ENCODE measurements around the gene KRT14. TPM values are rescaled to one million over a fixed set of nuclear protein-coding genes. Genes with fewer than 3 reads are reported as not detected.
"Not testable (repeated sequence)": the region's sequence is repeated elsewhere in the genome, so short reads cannot be mapped to it uniquely, and the experiment has no call there.

KRT14 gene
- total RNA-seq, 5 donors from 2014 or later (not counting 1 experiment from before 2014, with no cell fraction given), result not detected

GRCh38 chr17:41614767-41615166, 28.1 kb upstream of the KRT14 start:
- H3K27ac ChIP-seq (ENCODE audit: low read length); H3K4me1 Mint-ChIP-seq; H3K36me3 ChIP-seq (ENCODE audit: control insufficient read depth in 2 of 2, extremely low read depth in 1 of 2, insufficient read depth in 1 of 2, low read length in 1 of 2); H3K36me3 Mint-ChIP-seq; H3K9me3 Mint-ChIP-seq; POLR2A ChIA-PET; H3K27ac Mint-ChIP-seq; DNase-seq; H3K9me3 ChIP-seq; CTCF ChIA-PET; H3K4me3 Mint-ChIP-seq; ATAC-seq (replicated peaks in 1 of 4); H3K4me1 ChIP-seq (ENCODE audit: control insufficient read depth in 1 of 2, extremely low read depth in 1 of 2, insufficient read depth in 2 of 2, low read length in 2 of 2); H3K4me3 ChIP-seq (ENCODE audit: control insufficient read depth in 1 of 2, extremely low read depth in 1 of 2, low read length in 1 of 2): not testable (repeated sequence)
- H3K27me3 ChIP-seq (replicated peaks in 1 of 2; ENCODE audit: control insufficient read depth in 2 of 2, extremely low read depth in 1 of 2, insufficient read depth in 2 of 2, low read length in 1 of 2), result peaks cover 0 to 43% of the 10 kb centered on the region in 2 experiments
- WGBS (ENCODE audit: insufficient coverage), result 51% methylated on average over 7 of the region's 9 CpGs
- peaks cover 10 to 34% of the 10 kb centered on the region in 2 donors for H3K27me3 Mint-ChIP-seq

GRCh38 chr17:41614098-41614497, 27.4 kb upstream of the KRT14 start:
- CTCF ChIA-PET, result interaction anchor here in 1 of 2 donors (0.6 kb wide), 1 partner anchor 34 kb away, joined by 4 read pairs; no protein-coding TSS in a partner anchor

GRCh38 chr17:41613277-41614082, 26.8 kb upstream of the KRT14 start:
- H3K4me3 ChIP-seq (ENCODE audit: control insufficient read depth in 1 of 2, extremely low read depth in 1 of 2, low read length in 1 of 2), result no peak overlapping the region
- Mint-ChIP-seq H3K27ac (no peak overlapping the region), H3K36me3 (no peaks in the 10 kb centered on the region), H3K4me1 (no peaks in the 10 kb centered on the region), H3K9me3 (no peaks in the 10 kb centered on the region), H3K4me3 (no peak overlapping the region), H3K27me3 (peaks cover 20 to 37% of the 10 kb centered on the region in 2 donors)
- no peaks in the 10 kb centered on the region for H3K9me3 ChIP-seq
- ATAC-seq (replicated peaks in 1 of 4) (no peak), DNase-seq (no peak)
- POLR2A ChIA-PET, result no interaction called here
- H3K27me3 ChIP-seq (replicated peaks in 1 of 2; ENCODE audit: control insufficient read depth in 2 of 2, extremely low read depth in 1 of 2, insufficient read depth in 2 of 2, low read length in 1 of 2), result peaks cover 0 to 42% of the 10 kb centered on the region in 2 experiments
- 84% methylated on average over 9 of the region's 11 CpGs for WGBS (ENCODE audit: insufficient coverage)
- no peak overlapping the region for H3K27ac ChIP-seq (ENCODE audit: low read length)
- H3K36me3 ChIP-seq (ENCODE audit: control insufficient read depth in 2 of 2, extremely low read depth in 1 of 2, insufficient read depth in 1 of 2, low read length in 1 of 2), result no peaks in the 10 kb centered on the region
- no peaks in the 10 kb centered on the region for H3K4me1 ChIP-seq (ENCODE audit: control insufficient read depth in 1 of 2, extremely low read depth in 1 of 2, insufficient read depth in 2 of 2, low read length in 2 of 2)
- CTCF ChIA-PET, result interaction anchor here in 1 of 2 donors (0.6 kb wide), 1 partner anchor 35 kb away, joined by 4 read pairs; no protein-coding TSS in a partner anchor

More at GRCh38 chr17:41614098-41614497, 27.4 kb upstream of the KRT14 start:
- Histone ChIP-seq H3K4me3 (ENCODE audit: control insufficient read depth in 1 of 2, extremely low read depth in 1 of 2, low read length in 1 of 2) (no peak overlapping the region), H3K9me3 (no peaks in the 10 kb centered on the region), H3K27ac (ENCODE audit: low read length) (no peak overlapping the region), H3K27me3 (replicated peaks in 1 of 2; ENCODE audit: control insufficient read depth in 2 of 2, extremely low read depth in 1 of 2, insufficient read depth in 2 of 2, low read length in 1 of 2) (peaks cover 0 to 44% of the 10 kb centered on the region in 2 experiments), H3K4me1 (ENCODE audit: control insufficient read depth in 1 of 2, extremely low read depth in 1 of 2, insufficient read depth in 2 of 2, low read length in 2 of 2) (no peaks in the 10 kb centered on the region), H3K36me3 (ENCODE audit: control insufficient read depth in 2 of 2, extremely low read depth in 1 of 2, insufficient read depth in 1 of 2, low read length in 1 of 2) (no peaks in the 10 kb centered on the region)
- no peaks in the 10 kb centered on the region for H3K36me3 Mint-ChIP-seq
- H3K27me3 Mint-ChIP-seq, result peaks cover 15 to 35% of the 10 kb centered on the region in 2 donors
- 64% methylated on average over 3 of the region's 5 CpGs for WGBS (ENCODE audit: insufficient coverage)
- H3K4me1 Mint-ChIP-seq, result no peaks in the 10 kb centered on the region
- no peak overlapping the region for H3K4me3 Mint-ChIP-seq
- DNase-seq (no peak), ATAC-seq (replicated peaks in 1 of 4) (no peak)
- no peak overlapping the region for H3K27ac Mint-ChIP-seq
- H3K9me3 Mint-ChIP-seq, result no peaks in the 10 kb centered on the region
- POLR2A ChIA-PET, result no interaction called here

DNA sequence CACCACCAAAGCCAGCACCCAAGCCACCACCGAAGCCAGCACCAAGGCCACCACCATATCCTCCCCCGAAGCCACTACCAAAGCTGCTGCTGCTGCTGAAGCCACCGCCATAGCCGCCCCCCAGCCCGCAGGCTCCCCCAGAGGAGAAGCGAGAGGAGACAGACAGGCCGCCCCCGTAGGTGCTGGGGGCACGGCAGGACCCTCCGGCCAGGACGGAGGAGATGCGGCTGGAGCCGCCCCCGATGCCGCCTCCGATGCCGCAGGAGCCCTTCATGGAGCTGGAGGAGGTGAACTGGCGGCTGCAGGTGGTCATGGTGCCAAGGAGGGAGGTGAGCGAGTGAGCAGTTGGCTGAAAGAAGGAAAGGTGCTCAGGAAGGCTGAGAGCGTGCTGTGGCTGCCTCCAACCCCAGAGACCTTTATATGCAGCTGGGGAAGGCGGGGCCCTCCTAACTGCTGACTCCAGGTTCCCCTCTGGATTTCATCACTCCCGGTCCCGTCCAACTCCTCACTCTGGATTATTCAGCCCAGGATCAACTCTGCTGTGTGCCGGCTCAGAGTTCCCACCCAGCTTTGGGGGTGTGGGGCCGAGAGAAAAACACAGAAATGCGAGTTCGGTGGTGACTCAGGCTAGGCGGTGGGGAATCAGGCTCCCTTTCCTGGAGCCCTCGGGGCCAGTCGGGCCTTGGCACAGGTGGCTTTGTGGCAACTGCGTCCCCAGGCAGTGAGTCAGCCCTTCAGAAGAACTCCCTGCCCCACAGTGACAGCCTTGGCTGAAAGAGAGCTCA, 25.9 kb upstream of the KRT14 start, which contains the start of gene KRT16:
TSS of gene KRT16 (minus strand) at position 392 of the 785 bp plus-strand sequence. CDS start at position 313, 79 bp downstream.
- H3K4me1 Mint-ChIP-seq; H3K4me3 Mint-ChIP-seq; H3K9me3 ChIP-seq; CTCF ChIA-PET; H3K9me3 Mint-ChIP-seq; H3K27ac Mint-ChIP-seq; H3K36me3 ChIP-seq (ENCODE audit: control insufficient read depth in 2 of 2, extremely low read depth in 1 of 2, insufficient read depth in 1 of 2, low read length in 1 of 2); H3K4me1 ChIP-seq (ENCODE audit: control insufficient read depth in 1 of 2, extremely low read depth in 1 of 2, insufficient read depth in 2 of 2, low read length in 2 of 2); H3K36me3 Mint-ChIP-seq; H3K4me3 ChIP-seq (ENCODE audit: control insufficient read depth in 1 of 2, extremely low read depth in 1 of 2, low read length in 1 of 2); ATAC-seq (replicated peaks in 1 of 4); POLR2A ChIA-PET; H3K27ac ChIP-seq (ENCODE audit: low read length); DNase-seq: not testable (repeated sequence)
- 81% methylated on average over 21 of the region's 31 CpGs for WGBS (ENCODE audit: insufficient coverage)
- H3K27me3 Mint-ChIP-seq, result peaks cover 20 to 35% of the 10 kb centered on the region in 2 donors
- peaks cover 0 to 35% of the 10 kb centered on the region in 2 experiments for H3K27me3 ChIP-seq (replicated peaks in 1 of 2; ENCODE audit: control insufficient read depth in 2 of 2, extremely low read depth in 1 of 2, insufficient read depth in 2 of 2, low read length in 1 of 2)

- peaks cover 9% of the 10 kb centered on the region for H3K36me3 Mint-ChIP-seq
- H3K4me1 Mint-ChIP-seq, result no peaks in the 10 kb centered on the region
- no peak for ATAC-seq (replicated peaks in 1 of 4)
- Histone ChIP-seq H3K4me3 (ENCODE audit: control insufficient read depth in 1 of 2, extremely low read depth in 1 of 2, low read length in 1 of 2) (no peak overlapping the region), H3K9me3 (peaks cover 2% of the 10 kb centered on the region), H3K27ac (ENCODE audit: low read length) (no peak overlapping the region), H3K36me3 (ENCODE audit: control insufficient read depth in 2 of 2, extremely low read depth in 1 of 2, insufficient read depth in 1 of 2, low read length in 1 of 2) (no peaks in the 10 kb centered on the region), H3K27me3 (replicated peaks in 1 of 2; ENCODE audit: control insufficient read depth in 2 of 2, extremely low read depth in 1 of 2, insufficient read depth in 2 of 2, low read length in 1 of 2) (peaks cover 0 to 20% of the 10 kb centered on the region in 2 experiments), H3K4me1 (ENCODE audit: control insufficient read depth in 1 of 2, extremely low read depth in 1 of 2, insufficient read depth in 2 of 2, low read length in 2 of 2) (no peaks in the 10 kb centered on the region)
- no peak overlapping the region for H3K4me3 Mint-ChIP-seq
- ChIA-PET POLR2A (no interaction called here), CTCF (no interaction called here)
- H3K9me3 Mint-ChIP-seq, result peaks cover 13 to 15% (median 14%) of the 10 kb centered on the region in 3 donors
- H3K27ac Mint-ChIP-seq, result no peak overlapping the region
- H3K27me3 Mint-ChIP-seq, result peaks cover 26 to 46% of the 10 kb centered on the region in 2 donors
- whole genome bisulfite sequencing (ENCODE audit: insufficient coverage), result 77% methylated on average over 24 of the region's 25 CpGs
- DNase-seq, result no peak
Observed at GRCh38 chr17:41610965-41611640, 24.4 kb upstream of the KRT14 start.

DNA sequence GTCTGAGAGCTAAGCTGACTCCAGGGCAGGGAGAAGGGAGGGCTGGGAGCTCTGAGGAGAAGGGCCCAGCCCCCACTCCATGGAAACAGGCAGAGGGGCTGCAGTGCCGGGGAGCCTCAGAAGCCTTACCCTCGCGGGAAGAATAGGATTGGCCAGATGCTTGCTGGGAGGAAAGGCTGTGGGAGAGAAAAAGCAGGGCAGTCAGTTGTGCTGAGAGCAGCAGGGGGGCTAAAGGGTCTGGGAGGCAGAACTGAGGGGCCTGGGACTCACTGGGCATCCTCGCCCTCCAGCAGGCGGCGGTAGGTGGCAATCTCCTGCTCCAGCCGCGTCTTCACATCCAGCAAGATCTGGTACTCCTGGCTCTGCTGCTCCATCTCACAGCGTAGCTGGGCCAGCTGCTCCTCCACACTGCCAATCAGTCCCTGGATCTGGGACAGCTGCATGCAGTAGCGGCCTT, 23.4 kb upstream of the KRT14 start:
- H3K4me1 ChIP-seq (ENCODE audit: control insufficient read depth in 1 of 2, extremely low read depth in 1 of 2, insufficient read depth in 2 of 2, low read length in 2 of 2); DNase-seq; H3K4me1 Mint-ChIP-seq; H3K9me3 ChIP-seq; H3K27ac ChIP-seq (ENCODE audit: low read length); H3K36me3 Mint-ChIP-seq; POLR2A ChIA-PET; H3K4me3 ChIP-seq (ENCODE audit: control insufficient read depth in 1 of 2, extremely low read depth in 1 of 2, low read length in 1 of 2); H3K36me3 ChIP-seq (ENCODE audit: control insufficient read depth in 2 of 2, extremely low read depth in 1 of 2, insufficient read depth in 1 of 2, low read length in 1 of 2); H3K4me3 Mint-ChIP-seq; H3K27ac Mint-ChIP-seq; ATAC-seq (replicated peaks in 1 of 4): not testable (repeated sequence)
- H3K27me3 ChIP-seq (replicated peaks in 1 of 2; ENCODE audit: control insufficient read depth in 2 of 2, extremely low read depth in 1 of 2, insufficient read depth in 2 of 2, low read length in 1 of 2), result peaks cover 0 to 19% of the 10 kb centered on the region in 2 experiments
- CTCF ChIA-PET, result interaction anchor here (0.6 kb wide), 2 partner anchors 38 to 762 kb away, joined by 4 to 7 read pairs; no protein-coding TSS in a partner anchor
- H3K27me3 Mint-ChIP-seq, result peaks cover 31 to 42% of the 10 kb centered on the region in 2 donors
- WGBS (ENCODE audit: insufficient coverage), result 38% methylated on average over 8 of the region's 10 CpGs
- H3K9me3 Mint-ChIP-seq, result peaks cover 13 to 20% (median 14%) of the 10 kb centered on the region in 3 donors

All from T-cell (primary cell).